Measurements from ENCODE around the gene ERF.

The ERF gene

GRCh38 chr19:42239544-42240220 is 15.2 kb downstream of the ERF start:
- DNase-seq = no peak

- DNase-seq = no peak
Measured at GRCh38 chr19:42235181-42235580, 19.7 kb downstream of the ERF start.

- DNase-seq = no peak
Measured at GRCh38 chr19:42234364-42234763, 20.6 kb downstream of the ERF start.

GRCh38 chr19:42233678-42234292 is 21.1 kb downstream of the ERF start:
- DNase-seq = no peak

- no peak for DNase-seq
Measured at GRCh38 chr19:42233106-42233505, 21.8 kb downstream of the ERF start.

- DNase-seq = no peak
Measured at GRCh38 chr19:42232435-42232834, 22.5 kb downstream of the ERF start.

- no peak for DNase-seq
Measured at GRCh38 chr19:42230571-42230970, 24.4 kb downstream of the ERF start.

GRCh38 chr19:42229855-42230351 is 25.0 kb downstream of the ERF start:
- DNase-seq = no peak

- no peak for DNase-seq
Measured at GRCh38 chr19:42229301-42229854, 25.6 kb downstream of the ERF start.

GRCh38 chr19:42228641-42229040 is 26.3 kb downstream of the ERF start:
- no peak for DNase-seq

- DNase-seq = no peak
Measured at GRCh38 chr19:42226886-42227285, 28.0 kb downstream of the ERF start.

GRCh38 chr19:42225718-42226292 is 29.1 kb downstream of the ERF start:
- DNase-seq = no peak

- no peak for DNase-seq
Measured at GRCh38 chr19:42224940-42225717, 29.8 kb downstream of the ERF start.

GRCh38 chr19:42220751-42221097 is 34.2 kb downstream of the ERF start:
- DNase-seq = no peak

- peak; percentile 96 for DNase-seq
Measured at GRCh38 chr19:42219812-42220750, 34.8 kb downstream of the ERF start, which contains the start of gene ZNF526. ZNF526 (plus strand) TSS chr19:42220312; CDS start chr19:42224404, 4,092 bp downstream.

GRCh38 chr19:42217520-42218437 is 37.1 kb downstream of the ERF start, which contains the start of gene DEDD2:
DEDD2 (minus strand) TSS chr19:42217677; CDS start chr19:42217007, 670 bp downstream.
- peak; percentile 100 for DNase-seq

- DNase-seq = no peak
Measured at GRCh38 chr19:42216653-42217519, 38.0 kb downstream of the ERF start.

- DNase-seq = no peak
Measured at GRCh38 chr19:42214810-42215485, 40.0 kb downstream of the ERF start.

- DNase-seq = no peak
Measured at GRCh38 chr19:42212886-42213285, 42.0 kb downstream of the ERF start.
